Upper lobe of left lung (tissue), 4 donors: Measurements from ENCODE around the gene LRRC51.

ENCODE experiments used
- CTCF ChIP-seq, 6 experiments: fragments of 450-650 bp in 4 of 6; fragments of 200-600 bp in 2 of 6; sonication (generic) in 2 of 6; IDR thresholded peaks; one replicate each; pipeline ENCODE4 v1.5.1; 2016 to 2019; ENCODE audit warnings: antibody characterized with exemption in 6 of 6
- EP300 ChIP-seq, 4 donors: sonication (generic); formaldehyde crosslinking; IDR thresholded peaks; one replicate each; pipeline ENCODE4 v1.5.1; 2017; ENCODE audit warnings: antibody characterized with exemption in 4 of 4, control low read depth in 2 of 4
- POLR2A ChIP-seq, 4 donors: fragments of 450-650 bp; IDR thresholded peaks; one replicate each; pipeline ENCODE4 v1.5.1; 2016 to 2017; ENCODE audit warnings: antibody characterized with exemption in 4 of 4, mild to moderate bottlenecking in 2 of 4
- POLR2AphosphoS5 ChIP-seq, 2 donors: sonication (generic); formaldehyde crosslinking; IDR thresholded peaks; one replicate each; pipeline ENCODE4 v1.5.1; 2017; ENCODE audit warnings: antibody characterized with exemption in 2 of 2

- TF ChIP-seq CTCF (IDR thresholded peaks at IDR 0.05) (no peak), EP300 (IDR thresholded peaks at IDR 0.05) (no peak), POLR2AphosphoS5 (IDR thresholded peaks at IDR 0.05) (no peak), POLR2A (IDR thresholded peaks at IDR 0.05) (no peak)
These were observed 58.3 kb downstream of the LRRC51 start for GRCh38 chr11:72138821-72139390.
